Measurements from ENCODE around the gene ATG3. TPM values are rescaled to one million over a fixed set of nuclear protein-coding genes. Genes with fewer than 3 reads are reported as not detected.

Gene ATG3
- total and polyA plus RNA-seq, 4 donors: 28.6 to 51.1 (median 37.4) TPM

DNA sequence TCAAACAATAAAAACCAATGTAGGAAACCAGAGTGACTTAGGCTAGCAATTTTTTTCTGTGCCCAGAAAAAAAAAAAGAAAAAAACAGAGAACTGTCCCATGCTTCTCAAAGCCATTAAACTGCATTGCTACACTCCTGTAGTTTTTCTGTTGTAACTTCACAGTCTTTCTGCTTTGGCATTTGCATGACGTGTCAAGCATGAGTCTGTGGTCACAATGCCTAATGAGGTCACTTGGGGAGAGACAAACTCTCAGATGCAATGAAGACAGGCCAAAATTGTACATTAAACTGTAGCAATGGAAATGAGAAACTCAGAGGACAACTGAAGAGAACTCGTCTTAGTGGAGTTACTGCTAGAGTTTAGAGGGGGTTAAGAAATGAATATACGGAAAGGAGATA lies 48.4 kb upstream of the ATG3 start:
- no peaks in the 10 kb centered on the region for H3K4me1 ChIP-seq (ENCODE audit: control insufficient read depth in 4 of 4, insufficient read depth in 4 of 4, low read length in 3 of 4)
- H3K9ac ChIP-seq (ENCODE audit: low read depth in 1 of 2, low read length in 2 of 2): no peak overlapping the region
- no peak for TF ChIP-seq RXRA (IDR thresholded peaks at IDR 0.05)
- no peak for TF ChIP-seq HNF4G (IDR thresholded peaks at IDR 0.05)
- no peak for TF ChIP-seq RAD21 (IDR thresholded peaks at IDR 0.05)
- TF ChIP-seq, protein P1, sequence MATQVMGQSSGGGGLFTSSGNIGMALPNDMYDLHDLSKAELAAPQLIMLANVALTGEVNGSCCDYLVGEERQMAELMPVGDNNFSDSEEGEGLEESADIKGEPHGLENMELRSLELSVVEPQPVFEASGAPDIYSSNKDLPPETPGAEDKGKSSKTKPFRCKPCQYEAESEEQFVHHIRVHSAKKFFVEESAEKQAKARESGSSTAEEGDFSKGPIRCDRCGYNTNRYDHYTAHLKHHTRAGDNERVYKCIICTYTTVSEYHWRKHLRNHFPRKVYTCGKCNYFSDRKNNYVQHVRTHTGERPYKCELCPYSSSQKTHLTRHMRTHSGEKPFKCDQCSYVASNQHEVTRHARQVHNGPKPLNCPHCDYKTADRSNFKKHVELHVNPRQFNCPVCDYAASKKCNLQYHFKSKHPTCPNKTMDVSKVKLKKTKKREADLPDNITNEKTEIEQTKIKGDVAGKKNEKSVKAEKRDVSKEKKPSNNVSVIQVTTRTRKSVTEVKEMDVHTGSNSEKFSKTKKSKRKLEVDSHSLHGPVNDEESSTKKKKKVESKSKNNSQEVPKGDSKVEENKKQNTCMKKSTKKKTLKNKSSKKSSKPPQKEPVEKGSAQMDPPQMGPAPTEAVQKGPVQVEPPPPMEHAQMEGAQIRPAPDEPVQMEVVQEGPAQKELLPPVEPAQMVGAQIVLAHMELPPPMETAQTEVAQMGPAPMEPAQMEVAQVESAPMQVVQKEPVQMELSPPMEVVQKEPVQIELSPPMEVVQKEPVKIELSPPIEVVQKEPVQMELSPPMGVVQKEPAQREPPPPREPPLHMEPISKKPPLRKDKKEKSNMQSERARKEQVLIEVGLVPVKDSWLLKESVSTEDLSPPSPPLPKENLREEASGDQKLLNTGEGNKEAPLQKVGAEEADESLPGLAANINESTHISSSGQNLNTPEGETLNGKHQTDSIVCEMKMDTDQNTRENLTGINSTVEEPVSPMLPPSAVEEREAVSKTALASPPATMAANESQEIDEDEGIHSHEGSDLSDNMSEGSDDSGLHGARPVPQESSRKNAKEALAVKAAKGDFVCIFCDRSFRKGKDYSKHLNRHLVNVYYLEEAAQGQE (IDR thresholded peaks at IDR 0.05): no peak
- TF ChIP-seq, protein P2, sequence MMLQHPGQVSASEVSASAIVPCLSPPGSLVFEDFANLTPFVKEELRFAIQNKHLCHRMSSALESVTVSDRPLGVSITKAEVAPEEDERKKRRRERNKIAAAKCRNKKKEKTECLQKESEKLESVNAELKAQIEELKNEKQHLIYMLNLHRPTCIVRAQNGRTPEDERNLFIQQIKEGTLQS (IDR thresholded peaks at IDR 0.05): no peak
- no peak for TF ChIP-seq FOXA1 (IDR thresholded peaks at IDR 0.05)
- no peak for TF ChIP-seq FOXA2 (IDR thresholded peaks at IDR 0.05)
- no peak for TF ChIP-seq HNF4A (conservative IDR thresholded peaks at IDR 0.05)
- no peak for TF ChIP-seq EGR1 (IDR thresholded peaks at IDR 0.05; ENCODE audit: low read depth in 2 of 2)
- TF ChIP-seq TAF1 (conservative IDR thresholded peaks at IDR 0.05): no peak
- H3K36me3 ChIP-seq (ENCODE audit: control insufficient read depth in 4 of 4, insufficient read depth in 3 of 4, low read depth in 1 of 4, low read length in 3 of 4): no peaks in the 10 kb centered on the region
- H3K27ac ChIP-seq (ENCODE audit: low read depth in 1 of 2, low read length in 2 of 2): no peak overlapping the region
- no peak for DNase-seq (ENCODE audit: low spot score)
- H3K9me3 ChIP-seq (ENCODE audit: control insufficient read depth in 4 of 4, low read length in 3 of 4): no peaks in the 10 kb centered on the region
- H3K4me3 ChIP-seq (ENCODE audit: low read depth in 1 of 3, low read length in 3 of 3): no peak overlapping the region
- 75% methylated on average over 3 of the region's 3 CpGs for WGBS
- peaks cover 0 to 4% (median 0%) of the 10 kb centered on the region in 4 donors for H3K27me3 ChIP-seq (ENCODE audit: control insufficient read depth in 4 of 4, insufficient read depth in 4 of 4, low read length in 3 of 4)

DNA sequence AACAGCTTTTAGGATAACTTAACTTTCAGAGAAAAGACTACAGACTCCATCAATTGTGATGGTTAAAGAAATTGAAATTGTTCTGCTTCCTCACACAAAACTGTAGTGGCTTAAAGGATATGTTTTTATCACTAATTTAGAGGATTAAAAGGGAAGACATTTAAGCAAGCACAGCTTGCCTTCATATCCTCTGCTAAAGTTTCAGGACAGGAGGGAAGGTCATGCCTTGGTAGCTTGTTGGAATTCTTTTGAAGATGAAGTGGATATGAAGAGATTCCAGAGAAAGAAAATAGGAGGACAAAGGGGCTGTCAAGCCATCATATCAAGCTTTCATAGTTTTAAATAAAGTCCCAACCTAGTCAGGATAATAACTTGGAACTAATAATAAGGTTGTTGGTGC lies 46.1 kb upstream of the ATG3 start:
- TF ChIP-seq EGR1 (IDR thresholded peaks at IDR 0.05; ENCODE audit: low read depth in 2 of 2) (no peak), SP1 (IDR thresholded peaks at IDR 0.05) (no peak), FOXA1 (IDR thresholded peaks at IDR 0.05) (no peak), RXRA (IDR thresholded peaks at IDR 0.05) (no peak), YY1 (IDR thresholded peaks at IDR 0.05) (no peak), JUND (IDR thresholded peaks at IDR 0.05) (no peak), FOXA2 (IDR thresholded peaks at IDR 0.05) (no peak)
- no peak for DNase-seq (ENCODE audit: low spot score)

DNA sequence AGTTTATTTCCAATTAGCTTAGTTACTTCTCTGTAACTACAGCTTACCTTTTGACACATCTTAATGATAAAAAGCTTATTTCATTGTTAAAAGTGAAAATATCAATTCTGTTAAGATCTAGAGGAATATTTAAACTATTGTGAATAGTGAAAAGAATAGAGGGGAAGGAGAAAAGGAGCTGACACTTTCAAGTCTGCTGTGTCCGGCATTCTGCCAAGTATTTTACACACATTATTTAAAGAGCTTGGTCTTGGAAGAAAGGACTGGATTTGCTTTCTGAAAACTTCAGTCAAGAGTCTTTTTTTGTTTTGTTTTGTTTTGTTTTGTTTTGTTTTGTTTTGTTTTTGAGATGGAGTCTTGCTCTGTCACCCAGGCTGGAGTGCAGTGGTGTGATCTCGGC lies 44.3 kb upstream of the ATG3 start:
- 94% methylated on average over 2 of the region's 2 CpGs for WGBS
- H3K4me1 ChIP-seq (ENCODE audit: control insufficient read depth in 4 of 4, insufficient read depth in 4 of 4, low read length in 3 of 4): no peaks in the 10 kb centered on the region
- TF ChIP-seq, protein P3, sequence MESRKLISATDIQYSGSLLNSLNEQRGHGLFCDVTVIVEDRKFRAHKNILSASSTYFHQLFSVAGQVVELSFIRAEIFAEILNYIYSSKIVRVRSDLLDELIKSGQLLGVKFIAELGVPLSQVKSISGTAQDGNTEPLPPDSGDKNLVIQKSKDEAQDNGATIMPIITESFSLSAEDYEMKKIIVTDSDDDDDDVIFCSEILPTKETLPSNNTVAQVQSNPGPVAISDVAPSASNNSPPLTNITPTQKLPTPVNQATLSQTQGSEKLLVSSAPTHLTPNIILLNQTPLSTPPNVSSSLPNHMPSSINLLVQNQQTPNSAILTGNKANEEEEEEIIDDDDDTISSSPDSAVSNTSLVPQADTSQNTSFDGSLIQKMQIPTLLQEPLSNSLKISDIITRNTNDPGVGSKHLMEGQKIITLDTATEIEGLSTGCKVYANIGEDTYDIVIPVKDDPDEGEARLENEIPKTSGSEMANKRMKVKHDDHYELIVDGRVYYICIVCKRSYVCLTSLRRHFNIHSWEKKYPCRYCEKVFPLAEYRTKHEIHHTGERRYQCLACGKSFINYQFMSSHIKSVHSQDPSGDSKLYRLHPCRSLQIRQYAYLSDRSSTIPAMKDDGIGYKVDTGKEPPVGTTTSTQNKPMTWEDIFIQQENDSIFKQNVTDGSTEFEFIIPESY (IDR thresholded peaks at IDR 0.05): no peak
- no peak for TF ChIP-seq EGR1 (IDR thresholded peaks at IDR 0.05; ENCODE audit: low read depth in 2 of 2)
- no peak for TF ChIP-seq RXRA (IDR thresholded peaks at IDR 0.05)
- no peak for TF ChIP-seq HNF4G (IDR thresholded peaks at IDR 0.05)
- no peak for TF ChIP-seq FOXA1 (IDR thresholded peaks at IDR 0.05)
- TF ChIP-seq HNF4A (conservative IDR thresholded peaks at IDR 0.05): no peak
- TF ChIP-seq, protein P1 (IDR thresholded peaks at IDR 0.05): no peak
- TF ChIP-seq RAD21 (IDR thresholded peaks at IDR 0.05): no peak
- TF ChIP-seq NR2F2 (IDR thresholded peaks at IDR 0.05): no peak
- TF ChIP-seq, protein P2 (IDR thresholded peaks at IDR 0.05): no peak
- no peak for TF ChIP-seq TAF1 (conservative IDR thresholded peaks at IDR 0.05)
- no peak for TF ChIP-seq FOXA2 (IDR thresholded peaks at IDR 0.05)
- TF ChIP-seq GABPA (IDR thresholded peaks at IDR 0.05 in 1 of 2, conservative IDR thresholded peaks at IDR 0.05 in 1 of 2): no peak

More for the DNA sequence above, 46.1 kb upstream of the ATG3 start:
- no peaks in the 10 kb centered on the region for H3K9me3 ChIP-seq (ENCODE audit: control insufficient read depth in 4 of 4, low read length in 3 of 4)
- H3K9ac ChIP-seq (ENCODE audit: low read depth in 1 of 2, low read length in 2 of 2): no peak overlapping the region
- no peak overlapping the region for H3K4me3 ChIP-seq (ENCODE audit: low read depth in 1 of 3, low read length in 3 of 3)
- peaks cover 0 to 4% (median 0%) of the 10 kb centered on the region in 4 donors for H3K27me3 ChIP-seq (ENCODE audit: control insufficient read depth in 4 of 4, insufficient read depth in 4 of 4, low read length in 3 of 4)
- no peaks in the 10 kb centered on the region for H3K4me1 ChIP-seq (ENCODE audit: control insufficient read depth in 4 of 4, insufficient read depth in 4 of 4, low read length in 3 of 4)
- no peak overlapping the region for H3K27ac ChIP-seq (ENCODE audit: low read depth in 1 of 2, low read length in 2 of 2)
- H3K36me3 ChIP-seq (ENCODE audit: control insufficient read depth in 4 of 4, insufficient read depth in 3 of 4, low read depth in 1 of 4, low read length in 3 of 4): no peaks in the 10 kb centered on the region

More for the DNA sequence above, 44.3 kb upstream of the ATG3 start:
- Histone ChIP-seq H3K4me3 (ENCODE audit: low read depth in 1 of 3, low read length in 3 of 3) (no peak overlapping the region), H3K9ac (ENCODE audit: low read depth in 1 of 2, low read length in 2 of 2) (no peak overlapping the region), H3K27ac (ENCODE audit: low read depth in 1 of 2, low read length in 2 of 2) (no peak overlapping the region), H3K27me3 (ENCODE audit: control insufficient read depth in 4 of 4, insufficient read depth in 4 of 4, low read length in 3 of 4) (peaks cover 0 to 4% (median 0%) of the 10 kb centered on the region in 4 donors), H3K36me3 (ENCODE audit: control insufficient read depth in 4 of 4, insufficient read depth in 3 of 4, low read depth in 1 of 4, low read length in 3 of 4) (no peaks in the 10 kb centered on the region), H3K9me3 (ENCODE audit: control insufficient read depth in 4 of 4, low read length in 3 of 4) (no peaks in the 10 kb centered on the region)
- no peak for DNase-seq (ENCODE audit: low spot score)

All from liver (tissue), 9 donors.